Rectal smooth muscle tissue (tissue), 1 donor: ENCODE measurements around the gene CYB5RL.
A peak's percentile ranks its signal among the peaks of the same experiment; 100 is the strongest.
"Not testable (repeated sequence)": the region's sequence is repeated elsewhere in the genome, so short reads cannot be mapped to it uniquely, and the experiment has no call there.

Experiments
- H3K27ac ChIP-seq: one replicate; pipeline ENCODE4 v1.7.0; 2013; ENCODE audit warnings: low read depth, low read length, inconsistent platforms
- H3K27me3 ChIP-seq: one replicate; pipeline ENCODE4 v1.7.0; 2013; ENCODE audit warnings: low read length; ENCODE audit not compliant: control insufficient read depth, insufficient read depth
- H3K36me3 ChIP-seq: one replicate; pipeline ENCODE4 v1.7.0; 2013; ENCODE audit warnings: low read length; ENCODE audit not compliant: control insufficient read depth, insufficient read depth
- H3K4me1 ChIP-seq: one replicate; pipeline ENCODE4 v1.7.0; 2013; ENCODE audit warnings: low read length; ENCODE audit not compliant: control insufficient read depth, insufficient read depth
- H3K4me3 ChIP-seq: one replicate; pipeline ENCODE4 v1.7.0; 2013; ENCODE audit warnings: low read length
- H3K9ac ChIP-seq: one replicate; pipeline ENCODE4 v1.7.0; 2013; ENCODE audit warnings: low read length

CYB5RL gene

DNA sequence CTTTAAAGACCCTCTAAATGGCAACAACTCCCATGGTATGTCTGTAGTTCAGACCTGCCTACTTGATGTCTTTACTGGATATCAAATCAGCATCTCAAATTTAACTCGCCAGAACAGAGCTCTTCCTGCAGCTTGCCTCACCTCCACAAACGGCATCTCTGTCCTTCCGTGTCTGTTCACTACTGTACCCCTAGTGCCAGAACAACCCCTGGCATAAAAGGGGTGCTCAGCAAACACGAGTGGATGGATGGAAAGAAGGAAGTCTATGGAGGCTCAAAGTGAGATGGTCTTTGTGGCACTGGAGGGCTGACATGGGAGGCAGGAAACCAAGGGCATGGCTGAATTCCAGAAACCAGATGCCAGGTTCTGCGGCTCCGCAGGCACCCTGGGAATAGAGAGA lies 22.9 kb upstream of the CYB5RL start:
- no peaks in the 10 kb centered on the region for H3K27me3 ChIP-seq
- H3K27ac ChIP-seq: no peak overlapping the region
- peaks cover 14% of the 10 kb centered on the region for H3K36me3 ChIP-seq
- H3K9ac ChIP-seq: no peak overlapping the region
- H3K4me3 ChIP-seq: no peak overlapping the region
- peaks cover 23% of the 10 kb centered on the region for H3K4me1 ChIP-seq

DNA sequence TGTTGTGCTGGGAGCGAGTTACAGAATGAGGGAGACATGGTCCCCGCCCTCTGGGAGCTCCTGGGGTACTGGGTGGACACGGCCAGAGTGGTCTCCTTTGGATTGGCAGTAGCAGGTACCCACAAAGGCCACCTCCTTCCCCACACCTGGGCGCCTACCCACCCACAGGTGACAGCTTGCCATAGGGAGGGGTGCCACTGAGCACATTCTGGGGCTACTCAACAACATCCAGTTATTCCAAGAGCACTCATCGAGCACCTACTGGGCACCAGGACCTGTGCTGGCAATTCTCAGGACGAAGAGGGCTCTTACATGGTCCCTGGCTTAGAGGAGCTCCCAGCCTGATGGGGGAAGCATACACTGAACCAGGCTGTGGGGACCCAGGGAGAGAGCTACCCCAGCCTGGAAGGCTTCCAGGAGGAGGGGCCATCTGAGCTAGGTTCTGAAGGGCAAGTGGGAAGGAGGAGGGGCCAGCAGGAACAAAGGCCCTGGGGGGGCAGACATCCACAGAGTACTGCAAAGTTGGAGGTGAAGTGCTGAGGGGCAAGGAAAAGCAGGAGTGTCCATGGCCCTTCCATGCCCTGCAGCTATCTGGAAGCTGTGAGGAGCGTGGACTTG lies 22.1 kb upstream of the CYB5RL start:
- Histone ChIP-seq H3K27me3 (no peaks in the 10 kb centered on the region), H3K4me1 (peaks cover 18% of the 10 kb centered on the region), H3K27ac (no peak overlapping the region), H3K9ac (no peak overlapping the region), H3K4me3 (no peak overlapping the region), H3K36me3 (peaks cover 21% of the 10 kb centered on the region)

DNA sequence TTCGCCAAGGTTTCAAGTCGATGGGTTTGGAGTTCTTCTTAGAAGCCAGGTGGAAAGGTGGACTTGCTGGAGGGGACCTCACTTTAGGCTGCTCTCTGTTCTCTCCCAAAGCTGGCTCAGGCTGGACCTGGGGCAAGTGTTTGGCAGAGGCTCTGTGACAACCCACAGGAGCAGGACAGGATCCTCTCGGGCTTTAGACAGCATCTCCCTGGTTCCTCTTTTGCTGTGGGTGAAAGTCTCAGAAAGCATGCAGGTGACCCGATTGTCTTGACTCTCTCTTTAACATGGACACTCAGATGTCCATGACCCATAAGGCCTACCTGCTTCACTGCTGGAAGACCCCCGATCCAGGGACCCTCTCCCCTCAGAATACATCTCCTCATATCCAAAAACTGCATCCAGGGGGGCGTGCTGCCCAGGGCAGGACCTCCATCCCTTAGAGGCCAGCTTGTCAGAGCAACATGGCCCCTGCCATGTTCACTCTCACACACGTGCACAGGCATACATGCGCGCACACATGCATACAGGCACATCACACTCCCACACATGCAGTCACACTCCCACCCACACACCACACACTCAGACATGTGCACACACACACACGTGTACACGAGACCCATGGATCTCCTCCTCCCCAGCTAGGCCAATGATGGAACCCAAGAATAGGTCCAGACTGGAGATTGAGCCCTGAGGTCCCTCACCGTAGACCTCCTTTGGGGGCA lies 21.4 kb upstream of the CYB5RL start:
- Histone ChIP-seq H3K9ac (no peak overlapping the region), H3K36me3 (peaks cover 27% of the 10 kb centered on the region), H3K27me3 (no peaks in the 10 kb centered on the region), H3K27ac (no peak overlapping the region), H3K4me1 (peaks cover 18% of the 10 kb centered on the region), H3K4me3 (no peak overlapping the region)

DNA sequence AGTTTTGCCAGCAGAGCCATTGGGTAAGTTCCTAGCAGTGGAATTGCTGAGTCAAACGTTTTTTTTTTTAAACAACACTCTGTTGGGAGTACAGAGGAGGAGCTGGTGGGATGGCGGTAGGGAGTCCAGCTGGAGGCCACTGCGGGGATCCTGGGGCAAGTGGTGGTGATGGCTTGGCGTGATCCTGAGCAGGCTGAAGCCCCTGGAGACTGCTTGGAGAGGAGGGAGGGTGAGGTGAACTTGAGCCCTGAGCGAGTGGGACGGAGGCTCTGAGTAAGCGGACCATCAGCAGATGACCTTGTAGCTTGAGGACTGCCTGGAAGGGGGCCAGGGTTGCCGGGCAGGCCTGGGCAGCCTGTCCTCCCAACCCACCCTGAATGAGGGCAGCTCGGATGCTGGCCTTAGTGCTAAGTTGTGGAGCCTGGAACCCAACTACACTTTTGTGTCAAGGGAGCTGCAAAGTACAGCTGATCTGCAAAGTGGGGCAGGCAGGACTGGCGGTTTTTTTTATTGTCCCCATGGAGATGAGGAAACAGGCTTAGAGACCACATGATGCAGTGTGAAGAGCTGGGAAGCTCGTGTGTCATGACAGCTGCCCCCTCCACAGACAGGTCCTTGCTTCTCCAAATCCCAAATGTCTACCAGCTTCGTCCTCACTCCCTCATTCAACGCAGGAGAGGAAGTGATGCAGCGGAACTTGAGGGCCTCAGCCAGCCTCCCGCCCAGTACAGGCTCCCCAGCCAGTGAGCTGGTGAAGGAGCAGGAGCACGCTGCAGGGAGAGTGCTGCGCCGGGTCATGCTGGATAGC lies 20.4 kb upstream of the CYB5RL start:
- H3K4me3 ChIP-seq: no peak overlapping the region
- peaks cover 18% of the 10 kb centered on the region for H3K4me1 ChIP-seq
- peaks cover 31% of the 10 kb centered on the region for H3K36me3 ChIP-seq
- peak overlapping the region; percentile 33 for H3K27ac ChIP-seq
- no peaks in the 10 kb centered on the region for H3K27me3 ChIP-seq
- H3K9ac ChIP-seq: no peak overlapping the region

DNA sequence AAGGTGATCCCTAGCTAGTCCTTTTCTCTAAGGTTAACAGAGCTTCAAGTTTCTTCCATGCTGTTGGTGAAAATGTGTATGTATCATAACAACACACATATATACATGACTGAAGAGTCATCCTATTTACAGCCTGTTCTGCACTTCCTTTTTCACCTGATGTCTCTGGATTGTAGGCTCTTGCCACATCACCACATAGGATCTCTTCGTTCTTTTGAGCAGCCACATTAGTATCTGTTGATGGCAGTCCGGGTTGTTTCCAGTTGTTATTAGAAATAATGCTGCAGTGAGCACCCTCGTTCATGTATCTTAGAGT lies 19.8 kb upstream of the CYB5RL start:
- peaks cover 18% of the 10 kb centered on the region for H3K4me1 ChIP-seq
- H3K27me3 ChIP-seq: no peaks in the 10 kb centered on the region
- H3K4me3 ChIP-seq: no peak overlapping the region
- peaks cover 37% of the 10 kb centered on the region for H3K36me3 ChIP-seq
- H3K9ac ChIP-seq: no peak overlapping the region
- H3K27ac ChIP-seq: peak overlapping the region; percentile 33

DNA sequence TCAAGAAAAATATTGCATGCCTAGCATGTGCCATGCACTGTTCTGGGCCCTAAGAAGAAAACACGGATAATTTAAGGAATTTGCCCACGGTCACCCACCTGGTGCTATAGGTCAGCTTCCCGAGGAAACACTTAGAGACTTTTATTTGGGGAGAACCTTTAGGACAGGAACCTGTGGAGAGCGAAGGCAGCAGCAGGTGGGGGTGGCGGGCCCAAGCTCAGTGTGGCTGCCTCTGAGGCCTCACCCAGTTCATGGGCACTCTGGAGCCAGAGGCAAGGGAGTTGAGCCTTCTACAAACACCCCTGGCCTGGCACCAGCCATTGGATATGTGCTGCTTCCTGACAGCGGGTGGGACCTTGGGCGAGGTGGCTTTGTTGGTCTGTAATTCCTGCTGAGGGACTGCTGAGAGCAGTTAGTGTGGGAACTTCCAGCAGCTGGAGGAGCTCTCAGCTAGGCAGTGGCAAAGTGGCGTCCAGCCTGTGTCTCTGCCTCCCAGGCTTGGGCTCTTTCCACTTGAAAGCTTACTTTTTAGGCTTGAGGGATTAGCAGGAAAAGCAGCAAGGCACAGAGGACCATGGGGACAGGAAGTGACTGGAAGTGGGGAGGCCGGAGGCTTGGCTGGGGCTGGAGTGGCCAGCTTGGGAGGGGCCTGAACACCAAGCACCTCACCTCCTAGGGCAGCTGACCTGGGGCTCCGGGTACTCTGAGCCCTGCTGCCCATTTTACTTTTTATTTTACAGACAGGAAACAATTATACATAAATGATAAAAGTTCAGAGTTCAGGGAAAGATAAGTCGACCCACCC lies 19.3 kb upstream of the CYB5RL start:
- Histone ChIP-seq H3K9ac (no peak overlapping the region), H3K4me1 (peaks cover 18% of the 10 kb centered on the region), H3K27me3 (no peaks in the 10 kb centered on the region), H3K4me3 (no peak overlapping the region), H3K36me3 (peaks cover 41% of the 10 kb centered on the region), H3K27ac (peak overlapping the region; percentile 33)

DNA sequence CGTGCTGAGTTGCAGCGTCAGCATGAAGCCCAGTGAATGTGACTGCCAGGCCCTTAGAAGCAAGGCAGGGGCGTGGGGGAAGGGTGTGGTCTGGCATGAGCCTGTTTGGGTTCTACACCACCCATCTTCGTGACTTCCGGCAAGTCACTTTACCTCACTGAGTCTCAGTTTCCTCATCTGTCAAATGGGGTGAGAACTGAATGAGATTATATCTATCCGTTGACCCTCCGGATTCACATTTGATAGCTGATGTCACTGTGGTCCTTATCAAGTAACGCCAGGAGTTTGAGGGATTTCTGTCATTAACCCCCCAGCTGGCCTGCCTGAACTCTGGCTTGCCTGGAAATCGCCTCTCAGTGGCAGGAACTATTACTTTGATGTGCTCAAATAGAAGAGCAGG lies 15.7 kb upstream of the CYB5RL start:
- no peak overlapping the region for H3K4me3 ChIP-seq
- no peak overlapping the region for H3K27ac ChIP-seq
- no peak overlapping the region for H3K9ac ChIP-seq
- no peaks in the 10 kb centered on the region for H3K27me3 ChIP-seq
- peaks cover 62% of the 10 kb centered on the region for H3K36me3 ChIP-seq
- H3K4me1 ChIP-seq: peaks cover 18% of the 10 kb centered on the region

DNA sequence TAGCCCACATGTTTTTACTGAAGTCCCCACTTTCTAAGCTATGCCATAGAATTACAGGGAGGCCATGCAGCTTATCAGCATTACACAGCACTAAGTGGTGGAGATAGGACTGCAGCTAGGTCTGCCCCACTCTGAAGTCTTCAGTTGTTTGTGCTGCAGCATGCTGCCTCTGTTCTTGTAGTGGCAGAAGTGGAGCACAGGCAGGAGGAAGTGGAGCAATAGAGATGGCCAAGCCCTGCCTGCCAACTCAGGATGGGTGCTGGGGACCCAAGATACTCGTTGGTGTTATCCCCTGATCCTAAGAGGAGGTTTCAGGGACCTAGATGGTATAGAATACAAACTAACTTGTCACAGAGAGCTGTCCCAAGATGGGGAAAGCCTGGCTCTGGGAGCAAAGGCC lies 13.0 kb upstream of the CYB5RL start:
- Histone ChIP-seq H3K9ac (no peak overlapping the region), H3K27ac (no peak overlapping the region), H3K4me1 (no peaks in the 10 kb centered on the region), H3K36me3 (peaks cover 62% of the 10 kb centered on the region), H3K27me3 (no peaks in the 10 kb centered on the region), H3K4me3 (no peak overlapping the region)

DNA sequence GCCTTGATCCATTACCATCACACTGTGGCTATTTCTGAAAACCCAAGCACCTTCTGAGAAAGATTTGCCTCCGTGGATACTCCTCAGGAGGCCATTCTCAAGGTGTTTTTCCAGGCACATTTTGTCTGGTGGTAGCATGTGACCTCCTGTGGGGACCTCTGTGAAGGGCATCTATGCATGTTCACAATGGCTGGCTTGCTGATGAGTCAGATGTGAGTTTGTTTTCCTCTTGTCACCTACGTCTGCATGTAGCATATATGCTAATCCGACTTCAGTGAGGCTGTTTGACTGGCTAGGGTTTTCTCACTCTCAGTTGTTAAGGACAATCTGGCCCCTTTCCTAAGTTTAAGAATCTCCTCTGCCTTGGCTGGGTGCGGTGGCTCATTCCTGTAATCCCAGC lies 8.1 kb upstream of the CYB5RL start:
- H3K27me3 ChIP-seq, H3K9ac ChIP-seq, H3K4me3 ChIP-seq, H3K4me1 ChIP-seq, H3K27ac ChIP-seq: not testable (repeated sequence)
- H3K36me3 ChIP-seq: peaks cover 42% of the 10 kb centered on the region

DNA sequence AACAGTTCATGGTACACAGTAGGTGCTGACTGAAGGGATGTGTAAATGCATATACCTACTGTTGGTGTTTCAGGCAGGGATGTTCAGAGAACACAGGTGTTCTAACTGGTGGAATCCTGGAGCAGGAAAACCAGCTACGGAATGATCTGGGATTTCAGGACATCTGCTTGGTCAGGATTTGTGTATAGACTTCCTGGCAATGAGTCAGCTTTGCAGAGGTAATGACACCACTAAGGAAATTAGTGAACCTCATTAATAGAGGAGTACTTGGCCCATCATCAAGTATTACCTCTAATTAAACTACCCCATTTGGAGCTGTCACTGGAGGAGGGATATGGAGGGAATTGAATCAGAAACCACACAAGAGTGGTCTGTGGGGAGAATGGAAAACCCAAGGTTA lies 7.5 kb upstream of the CYB5RL start:
- Histone ChIP-seq H3K36me3 (peaks cover 36% of the 10 kb centered on the region), H3K9ac (no peak overlapping the region)

DNA sequence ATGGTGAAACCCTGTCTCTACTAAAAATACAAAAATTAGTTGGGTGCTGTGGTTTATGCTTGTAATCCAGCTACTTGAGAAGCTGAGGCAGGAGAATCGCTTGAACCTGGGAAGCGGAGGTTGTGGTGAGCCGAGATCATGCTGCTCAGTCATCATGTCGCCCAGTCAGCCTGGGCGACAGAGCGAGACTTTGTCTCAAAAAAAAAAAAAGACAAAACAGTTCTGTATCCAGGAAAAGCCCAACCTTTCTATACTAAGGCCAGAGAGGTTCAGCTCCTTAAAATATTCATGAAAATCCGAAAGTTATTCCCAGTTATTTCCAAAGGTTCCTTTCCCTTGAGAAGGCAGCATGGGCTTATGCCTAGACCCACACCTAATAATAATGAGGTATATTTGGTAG lies 4.4 kb upstream of the CYB5RL start:
- Histone ChIP-seq H3K4me1 (peaks cover 9% of the 10 kb centered on the region), H3K4me3 (no peak overlapping the region), H3K36me3 (peaks cover 22% of the 10 kb centered on the region), H3K27me3 (no peaks in the 10 kb centered on the region), H3K9ac (no peak overlapping the region), H3K27ac (no peak overlapping the region)

More for the DNA sequence above, 7.5 kb upstream of the CYB5RL start:
- H3K4me1 ChIP-seq: no peaks in the 10 kb centered on the region
- H3K27ac ChIP-seq: no peak overlapping the region
- no peak overlapping the region for H3K4me3 ChIP-seq
- no peaks in the 10 kb centered on the region for H3K27me3 ChIP-seq

DNA sequence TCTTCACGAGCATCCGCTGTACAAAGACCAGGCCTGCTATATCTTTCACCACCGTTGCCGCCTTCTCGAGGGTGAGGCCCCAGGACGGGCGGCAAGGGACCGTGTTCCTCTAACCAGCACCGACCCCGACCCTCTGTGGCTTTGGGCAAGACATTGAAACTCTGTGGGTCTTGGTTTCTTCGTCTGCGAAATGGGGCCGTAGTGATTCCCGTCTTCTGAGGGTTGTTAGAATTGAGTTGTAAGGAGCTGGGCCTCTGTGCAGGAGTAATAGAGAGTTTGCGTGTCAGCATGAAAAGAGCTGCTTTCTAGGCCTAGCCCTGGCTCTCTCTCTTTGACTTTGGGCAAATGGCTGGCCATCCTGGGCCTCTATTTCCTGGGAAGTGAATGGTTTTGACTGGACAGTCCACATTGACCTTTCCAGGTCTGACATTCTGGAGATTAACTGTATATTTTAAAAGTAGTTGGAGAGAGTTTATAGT lies 728 bp upstream of the CYB5RL start:
- Histone ChIP-seq H3K4me1 (peaks cover 9% of the 10 kb centered on the region), H3K27ac (no peak overlapping the region)

More for the DNA sequence above, 728 bp upstream of the CYB5RL start:
- Histone ChIP-seq H3K4me3 (peak overlapping the region; percentile 92), H3K36me3 (peaks cover 6% of the 10 kb centered on the region), H3K27me3 (no peaks in the 10 kb centered on the region), H3K9ac (peak overlapping the region; percentile 71)
